HG03378 (cell line): Measurements from ENCODE around the gene ULBP1.
A peak's percentile ranks its signal among the peaks of the same experiment; 100 is the strongest.
"Not testable (repeated sequence)": the region's sequence is repeated elsewhere in the genome, so short reads cannot be mapped to it uniquely, and the experiment has no call there.

Experiments
- ATAC-seq: cut with Tn5 transposase; IDR thresholded peaks from one replicate; pipeline ENCODE4 v1.9.1; 2021; ENCODE audit warnings: mild to moderate bottlenecking, moderate library complexity; ENCODE audit not compliant: unreplicated experiment

Gene ULBP1

DNA sequence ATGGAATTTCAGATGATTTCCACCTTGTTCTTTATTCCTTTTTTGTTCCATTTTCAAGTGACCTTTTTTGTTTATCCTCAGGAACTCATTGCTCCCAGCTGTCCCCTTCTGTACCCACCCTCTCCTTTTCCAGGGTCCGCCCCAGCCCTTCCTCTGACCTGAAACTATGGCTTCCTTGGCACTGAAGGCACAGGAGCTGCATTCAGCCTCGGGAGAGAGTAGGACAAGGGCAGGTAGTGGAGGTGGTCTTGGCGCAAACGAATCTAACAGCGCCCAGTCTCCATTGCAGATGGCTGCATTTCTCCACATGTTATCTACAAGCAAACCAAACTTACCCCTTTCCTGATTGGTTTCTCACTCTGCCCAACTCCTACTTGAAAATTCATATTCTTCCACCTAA lies 30.7 kb upstream of the ULBP1 start:
- no peak for ATAC-seq

GRCh38 chr6:149933461-149933860 lies 30.3 kb upstream of the ULBP1 start:
- ATAC-seq, result no peak

DNA sequence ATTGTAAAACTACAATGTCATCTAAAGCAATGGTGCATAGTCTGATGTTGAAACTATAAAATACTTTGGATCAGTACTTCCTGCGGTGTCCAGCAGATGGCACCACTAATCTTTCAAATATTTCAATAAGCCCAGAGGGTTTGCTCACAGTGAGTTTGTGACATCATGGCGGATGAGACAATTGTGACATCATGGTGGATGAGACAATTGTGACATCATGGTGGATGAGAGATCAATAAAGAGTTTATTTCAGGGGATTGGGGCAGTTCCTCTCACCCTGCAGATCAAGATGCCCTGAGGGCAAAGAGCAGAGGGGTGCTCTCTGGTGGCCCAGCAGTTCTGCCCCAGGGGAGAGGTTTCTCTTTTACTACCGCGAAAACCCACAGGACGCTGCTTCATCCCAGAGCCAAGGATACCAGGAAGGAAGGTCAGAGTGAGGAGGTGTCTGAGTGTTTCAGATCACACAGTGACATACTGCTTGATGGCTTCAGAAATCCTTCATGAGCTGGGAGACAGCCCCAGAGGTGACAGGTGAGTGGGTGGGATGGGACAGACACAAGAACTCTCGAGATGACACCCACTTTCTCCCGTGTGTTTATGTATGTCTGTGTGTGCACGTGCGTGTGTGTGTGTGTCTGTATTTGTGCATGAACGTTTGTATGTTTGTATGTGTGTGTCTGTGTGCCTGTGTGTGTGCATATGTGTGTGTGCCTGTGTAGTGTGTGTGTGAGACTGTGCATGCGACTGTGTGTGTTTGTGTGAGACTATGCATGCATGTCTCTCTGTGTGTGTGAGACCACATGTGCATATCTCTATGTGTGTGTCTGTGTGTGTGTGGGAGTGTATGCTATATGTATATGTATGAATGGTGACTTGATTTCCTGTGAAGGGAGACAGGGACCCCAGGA lies 29.2 kb upstream of the ULBP1 start:
- ATAC-seq, result no peak

GRCh38 chr6:149935246-149935645 lies 28.5 kb upstream of the ULBP1 start:
- no peak for ATAC-seq

GRCh38 chr6:149935668-149936067 lies 28.1 kb upstream of the ULBP1 start:
- ATAC-seq, result no peak

GRCh38 chr6:149936743-149937142 lies 27.0 kb upstream of the ULBP1 start:
- no peak for ATAC-seq

- not testable (repeated sequence) for ATAC-seq
Measured at GRCh38 chr6:149938013-149938570, 25.7 kb upstream of the ULBP1 start.

DNA sequence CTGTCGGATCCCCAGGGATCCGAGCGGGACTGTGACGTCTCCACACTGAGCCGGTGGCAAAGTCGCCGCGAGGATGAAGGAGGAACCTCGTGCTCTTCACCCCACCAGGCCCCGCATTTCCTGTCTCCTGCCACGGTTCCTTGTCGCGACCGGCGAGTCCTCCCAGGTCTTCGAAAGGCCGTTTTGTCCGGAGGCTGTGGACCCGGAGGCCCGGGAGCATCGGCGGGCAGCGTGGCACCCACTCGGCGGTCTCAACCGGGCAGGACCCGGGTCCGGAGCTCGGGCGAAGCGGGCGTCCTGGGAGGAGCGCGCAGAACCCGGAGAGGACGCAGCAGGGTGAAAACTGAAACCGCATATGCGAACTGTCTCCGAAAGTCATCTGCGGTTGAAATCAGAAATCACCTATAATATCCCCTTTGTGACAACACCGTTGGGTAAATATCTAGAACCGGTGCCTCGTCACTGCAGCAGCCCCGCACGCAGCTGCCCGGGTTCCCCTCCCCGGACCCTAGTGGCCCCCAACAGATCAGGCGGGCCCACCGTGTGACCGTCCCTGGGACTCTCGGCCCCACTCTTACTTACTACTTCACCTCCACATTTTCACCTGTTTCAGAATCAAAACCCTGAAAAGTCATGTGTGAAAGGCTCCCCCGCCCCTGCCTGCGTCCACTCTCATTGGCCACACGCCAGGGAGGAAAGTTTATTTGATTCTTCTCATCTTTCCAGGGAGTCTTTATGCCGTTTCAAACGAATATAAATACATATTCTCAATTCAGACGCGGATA lies 25.0 kb upstream of the ULBP1 start:
- ATAC-seq, result peak; percentile 77

GRCh38 chr6:149939356-149939648 lies 24.4 kb upstream of the ULBP1 start:
- no peak for ATAC-seq

DNA sequence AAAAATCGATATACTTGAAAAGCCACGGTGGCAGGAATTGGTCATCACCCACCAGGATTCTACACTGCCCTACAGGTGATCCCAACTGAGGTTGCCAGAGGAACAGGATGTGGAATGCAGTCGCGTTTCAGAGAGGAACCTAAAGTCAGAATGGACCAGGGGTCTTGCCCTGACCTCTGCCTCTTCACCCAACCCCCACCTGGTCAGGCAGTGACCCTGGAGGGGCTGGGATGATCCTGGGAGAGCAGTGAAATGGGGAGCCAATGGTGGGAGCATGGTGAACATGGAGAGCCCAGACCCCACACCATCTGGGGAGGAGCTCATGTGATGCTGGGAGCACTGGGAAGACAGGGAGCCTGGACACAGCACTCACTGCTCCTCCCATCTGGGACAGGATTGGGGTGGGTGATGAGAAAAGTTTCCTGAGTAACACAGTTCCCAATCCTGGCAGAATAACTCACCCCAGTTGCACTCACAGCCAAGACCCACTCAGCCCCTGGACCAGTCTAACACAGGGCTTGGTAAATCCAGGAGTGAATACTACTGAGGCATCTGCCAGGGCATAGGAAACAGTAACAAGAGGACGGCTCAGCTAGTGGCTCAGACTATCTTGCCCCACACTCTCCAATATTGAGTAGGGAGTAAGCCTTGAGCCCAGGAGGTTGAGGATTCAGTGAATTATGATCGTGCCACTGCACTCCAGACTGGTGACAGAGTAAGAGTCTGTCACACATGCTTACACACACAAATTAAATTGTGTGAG lies 23.7 kb upstream of the ULBP1 start:
- ATAC-seq, result no peak

DNA sequence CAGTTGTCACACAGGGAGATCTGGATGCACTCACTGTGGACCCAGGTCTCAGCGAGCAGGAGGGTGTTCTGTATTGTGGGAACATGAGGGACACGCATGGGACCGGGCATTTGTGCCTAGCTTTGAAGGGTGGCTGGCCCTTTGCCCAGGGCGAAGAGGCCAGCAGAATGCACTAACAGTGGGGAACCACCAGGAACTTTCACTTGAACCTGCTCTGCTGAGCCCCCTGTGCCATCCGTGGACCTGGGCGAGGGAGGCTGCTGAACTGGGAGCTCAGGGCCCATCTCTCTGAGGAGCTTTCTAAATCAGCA lies 23.1 kb upstream of the ULBP1 start:
- no peak for ATAC-seq

DNA sequence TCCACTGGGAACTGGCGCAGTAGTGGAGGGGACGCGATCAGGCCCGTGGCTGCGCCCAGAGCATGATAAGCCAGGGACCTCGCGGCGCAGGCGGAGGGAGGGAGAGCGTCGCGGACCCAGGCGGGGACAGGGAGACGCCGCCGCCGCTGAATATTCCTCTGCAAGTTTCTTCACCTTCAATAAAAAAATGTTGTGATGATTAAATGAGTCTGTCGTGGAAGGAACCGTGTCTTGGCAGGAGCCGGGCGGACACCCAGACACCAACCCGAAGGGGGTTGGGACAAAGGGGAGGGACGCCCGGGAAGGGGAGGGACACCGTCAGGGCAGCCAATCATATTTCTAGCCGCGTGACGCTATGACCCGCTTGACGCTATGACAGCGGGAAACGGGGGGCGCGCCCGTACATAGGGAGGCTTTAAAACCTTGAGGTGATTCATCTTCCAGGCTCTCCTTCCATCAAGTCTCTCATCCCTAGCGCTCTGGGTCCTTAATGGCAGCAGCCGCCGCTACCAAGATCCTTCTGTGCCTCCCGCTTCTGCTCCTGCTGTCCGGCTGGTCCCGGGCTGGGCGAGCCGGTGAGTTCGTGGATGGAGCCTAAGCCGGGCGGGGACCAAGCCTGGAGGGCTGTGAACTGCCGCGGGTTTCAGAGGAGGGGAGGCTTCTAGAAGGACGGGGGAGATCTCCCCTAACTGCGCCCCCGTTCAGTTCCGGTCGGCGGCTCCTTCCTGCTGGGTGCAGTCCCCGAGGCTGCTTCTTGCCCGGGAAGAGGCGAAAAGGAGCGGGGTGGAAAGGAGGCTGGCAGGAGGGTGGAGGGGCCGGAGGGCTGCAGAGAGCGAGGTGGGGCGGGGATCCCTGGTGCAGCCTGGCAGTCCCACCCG lies 21.9 kb upstream of the ULBP1 start, which contains the start of gene ULBP2:
Gene ULBP2, plus strand, starts transcription at position 432 of the 878 bp plus-strand sequence. Its CDS starts 59 bp downstream, at position 491.
- peak; percentile 38 for ATAC-seq

- no peak for ATAC-seq
Measured at GRCh38 chr6:149942461-149942829, 21.3 kb upstream of the ULBP1 start.

GRCh38 chr6:149943321-149943720 lies 20.4 kb upstream of the ULBP1 start:
- not testable (repeated sequence) for ATAC-seq

GRCh38 chr6:149945276-149945675 lies 18.5 kb upstream of the ULBP1 start:
- not testable (repeated sequence) for ATAC-seq

DNA sequence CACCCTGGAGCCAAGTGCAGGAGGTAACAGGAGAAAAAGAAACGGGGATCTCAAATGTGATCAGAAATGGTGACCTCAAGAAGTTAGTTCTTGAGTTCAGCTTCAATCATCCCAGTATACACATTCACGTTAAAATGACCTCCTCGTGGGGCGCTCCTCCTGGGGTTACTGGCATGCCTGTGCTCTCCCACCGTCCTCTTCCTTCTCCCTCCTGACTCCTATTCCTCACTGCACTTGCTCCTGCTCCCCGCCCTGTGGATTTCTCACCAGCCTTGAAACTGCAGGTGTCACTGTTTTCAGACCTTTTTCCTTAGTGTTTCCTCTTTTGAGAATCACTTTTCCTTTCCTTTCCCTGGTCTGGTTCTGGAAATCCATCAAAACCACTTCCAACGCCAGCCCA lies 17.1 kb upstream of the ULBP1 start:
- ATAC-seq, result not testable (repeated sequence)

DNA sequence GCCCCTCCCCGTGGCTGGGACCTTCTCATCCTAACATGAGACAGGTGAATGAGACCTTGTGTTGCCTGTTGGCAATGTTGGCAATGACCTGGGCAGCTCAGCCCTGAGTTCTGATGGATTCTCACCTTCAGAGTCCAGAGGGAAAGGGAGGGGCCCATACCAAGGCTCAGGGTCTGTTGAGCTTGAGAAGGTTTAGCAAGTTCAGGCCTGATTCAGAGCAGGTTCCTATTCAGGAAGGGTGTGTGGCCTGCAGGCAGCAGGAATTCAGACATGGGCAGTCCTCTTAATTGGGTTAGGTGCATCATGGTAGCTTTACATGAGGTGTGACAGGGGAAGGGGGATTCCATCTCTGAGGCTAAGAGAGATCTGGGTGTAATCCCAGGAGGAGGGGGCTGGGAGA lies 16.2 kb upstream of the ULBP1 start:
- ATAC-seq, result not testable (repeated sequence)

- no peak for ATAC-seq
Measured at GRCh38 chr6:149948011-149948410, 15.7 kb upstream of the ULBP1 start.

DNA sequence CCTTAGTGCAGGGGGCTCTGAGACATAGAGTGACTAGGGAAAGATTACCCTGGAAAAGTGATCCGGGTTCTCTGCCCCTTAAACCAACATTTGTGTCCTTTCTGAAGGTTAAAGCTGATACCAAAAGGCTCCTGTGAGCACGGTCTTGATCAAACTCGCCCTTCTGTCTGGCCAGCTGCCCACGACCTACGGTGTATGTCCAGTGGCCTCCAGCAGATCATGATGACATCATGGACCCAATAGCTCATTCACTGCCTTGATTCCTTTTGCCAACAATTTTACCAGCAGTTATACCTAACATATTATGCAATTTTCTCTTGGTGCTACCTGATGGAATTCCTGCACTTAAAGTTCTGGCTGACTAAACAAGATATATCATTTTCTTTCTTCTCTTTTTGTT lies 15.1 kb upstream of the ULBP1 start:
- no peak for ATAC-seq

GRCh38 chr6:149950423-149950822 lies 13.3 kb upstream of the ULBP1 start:
- ATAC-seq, result no peak
